Left renal pelvis (tissue), 4 donors: Measurements from ENCODE around the gene RTF1. TPM values are rescaled to one million over a fixed set of nuclear protein-coding genes. Genes with fewer than 3 reads are reported as not detected.
A peak's percentile ranks its signal among the peaks of the same experiment; 100 is the strongest.
"Not testable (repeated sequence)": the region's sequence is repeated elsewhere in the genome, so short reads cannot be mapped to it uniquely, and the experiment has no call there.

Experiments used
- DNase-seq, 4 donors: peaks; one replicate each; pipeline ENCODE4 v3.0.0-alpha.2; 2013; ENCODE audit warnings: low read depth in 4 of 4, low spot score in 3 of 4
- polyA plus RNA-seq, 4 donors: library from polyadenylated mRNA; unstranded; fragments of 120-200 nt; gene quantifications; one replicate each; pipeline ENCODE4 v1.2.1, GENCODE V29; 2013; ENCODE audit not compliant: insufficient read length in 4 of 4

Gene RTF1
- polyA plus RNA-seq, 4 donors = 71.7 to 80.7 (median 73.4) TPM

- DNase-seq = no peak
Measured at GRCh38 chr15:41435037-41435786, 18.3 kb downstream of the RTF1 start.

- DNase-seq = no peak
Measured at GRCh38 chr15:41437448-41437847, 20.6 kb downstream of the RTF1 start.

GRCh38 chr15:41438206-41438605, 21.3 kb downstream of the RTF1 start:
- no peak for DNase-seq

- not testable (repeated sequence) for DNase-seq
Measured at GRCh38 chr15:41438745-41439144, 21.9 kb downstream of the RTF1 start.

GRCh38 chr15:41443275-41443674, 26.4 kb downstream of the RTF1 start:
- no peak for DNase-seq

GRCh38 chr15:41445399-41445798, 28.5 kb downstream of the RTF1 start:
- DNase-seq = no peak

- no peak for DNase-seq
Measured at GRCh38 chr15:41462084-41462795, 45.3 kb downstream of the RTF1 start.

GRCh38 chr15:41464889-41465580, 48.1 kb downstream of the RTF1 start:
- no peak for DNase-seq

GRCh38 chr15:41465822-41466421, 49.0 kb downstream of the RTF1 start:
- DNase-seq = peak in 2 of 4 donors; percentile 17 to 22

GRCh38 chr15:41466711-41467110, 49.8 kb downstream of the RTF1 start:
- DNase-seq = no peak

- not testable (repeated sequence) for DNase-seq
Measured at GRCh38 chr15:41469644-41470043, 52.7 kb downstream of the RTF1 start.

GRCh38 chr15:41473418-41473817, 56.5 kb downstream of the RTF1 start:
- DNase-seq = no peak

GRCh38 chr15:41474436-41474835, 57.5 kb downstream of the RTF1 start:
- DNase-seq = no peak

- DNase-seq = no peak
Measured at GRCh38 chr15:41474941-41475340, 58.0 kb downstream of the RTF1 start.

- DNase-seq = no peak
Measured at GRCh38 chr15:41476416-41477048, 59.6 kb downstream of the RTF1 start.

GRCh38 chr15:41480396-41481140, 63.7 kb downstream of the RTF1 start:
- DNase-seq = no peak

GRCh38 chr15:41482110-41482877, 65.4 kb downstream of the RTF1 start:
- DNase-seq = no peak

GRCh38 chr15:41483115-41483514, 66.2 kb downstream of the RTF1 start:
- no peak for DNase-seq

- DNase-seq = no peak
Measured at GRCh38 chr15:41483519-41483918, 66.6 kb downstream of the RTF1 start.
